DMS53 (cell line): Measurements from ENCODE around the gene LBX1.
A peak's percentile ranks its signal among the peaks of the same experiment; 100 is the strongest.

Experiments used
- DNase-seq: peaks from one replicate; lab custom pipeline; 2025; lab: John Stamatoyannopoulos, UW

LBX1 gene

GRCh38 chr10:101229266-101230182, at the start of gene LBX1:
TSS of gene LBX1 (minus strand) at chr10:101229463. CDS start at chr10:101228815, 648 bp downstream.
- peak; percentile 33 for DNase-seq

- DNase-seq = no peak
Observed at GRCh38 chr10:101273741-101274140, 44.5 kb upstream of the LBX1 start.

GRCh38 chr10:101273330-101273729, 44.1 kb upstream of the LBX1 start:
- no peak for DNase-seq

GRCh38 chr10:101272229-101272868, 43.1 kb upstream of the LBX1 start:
- DNase-seq = peak; percentile 80

GRCh38 chr10:101270763-101271162, 41.5 kb upstream of the LBX1 start:
- no peak for DNase-seq

GRCh38 chr10:101267776-101268175, 38.5 kb upstream of the LBX1 start:
- DNase-seq = no peak

- no peak for DNase-seq
Observed at GRCh38 chr10:101267290-101267680, 38.0 kb upstream of the LBX1 start.

GRCh38 chr10:101266381-101267289, 37.4 kb upstream of the LBX1 start:
- no peak for DNase-seq

- no peak for DNase-seq
Observed at GRCh38 chr10:101263150-101263752, 34.0 kb upstream of the LBX1 start.

GRCh38 chr10:101262147-101262546, 32.9 kb upstream of the LBX1 start:
- DNase-seq = no peak

GRCh38 chr10:101261702-101262101, 32.4 kb upstream of the LBX1 start:
- DNase-seq = no peak

GRCh38 chr10:101260764-101261481, 31.7 kb upstream of the LBX1 start:
- no peak for DNase-seq

- peak; percentile 30 for DNase-seq
Observed at GRCh38 chr10:101258179-101258885, 29.1 kb upstream of the LBX1 start.

GRCh38 chr10:101257491-101257890, 28.2 kb upstream of the LBX1 start:
- no peak for DNase-seq

- no peak for DNase-seq
Observed at GRCh38 chr10:101257084-101257483, 27.8 kb upstream of the LBX1 start.

- no peak for DNase-seq
Observed at GRCh38 chr10:101256387-101256786, 27.1 kb upstream of the LBX1 start.

GRCh38 chr10:101250136-101250535, 20.9 kb upstream of the LBX1 start:
- no peak for DNase-seq

- no peak for DNase-seq
Observed at GRCh38 chr10:101249171-101249581, 19.9 kb upstream of the LBX1 start.

- DNase-seq = no peak
Observed at GRCh38 chr10:101246639-101247038, 17.4 kb upstream of the LBX1 start.

GRCh38 chr10:101244321-101245050, 15.2 kb upstream of the LBX1 start:
- DNase-seq = peak; percentile 38
